Measurements from ENCODE around the gene ARHGAP4. TPM values are rescaled to one million over a fixed set of nuclear protein-coding genes. Genes with fewer than 3 reads are reported as not detected.

Gene ARHGAP4
- total and polyA plus RNA-seq, 10 of the 15 experiments (the other 5 are each of a cell fraction or from before 2014, with no cell fraction given): 0.71 to 120 (median 44.3) TPM

DNA sequence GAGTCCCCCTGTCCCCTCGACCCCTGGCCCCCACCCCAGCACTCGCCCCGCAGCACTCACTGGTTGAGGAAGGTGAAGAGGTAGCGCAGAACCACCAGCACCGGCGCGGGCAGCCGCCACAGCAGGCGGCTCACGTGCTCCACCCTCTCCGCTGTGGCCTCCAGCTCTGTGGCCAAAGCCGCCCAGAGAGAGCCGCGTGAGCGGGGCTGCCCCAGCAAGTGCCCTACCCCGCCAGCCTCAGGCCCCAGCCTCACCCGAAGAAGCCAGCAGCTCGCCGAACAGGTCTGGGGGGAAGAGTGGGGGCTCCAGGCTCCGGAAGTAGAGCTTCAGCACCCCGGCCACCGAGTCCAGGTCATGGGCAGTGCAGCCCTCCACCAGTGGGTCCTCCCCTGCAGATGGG, 15.6 kb downstream of the ARHGAP4 start:
- SMC1A ChIA-PET (ENCODE audit: uncharacterized antibody, unreplicated experiment): interaction anchor here (0.8 kb wide), 1 partner anchor 14 kb away, joined by 3 read pairs; no protein-coding TSS in a partner anchor
- POLR2A ChIA-PET: interaction anchor here (1.3 kb wide), 1 partner anchor 15 kb away, joined by 3 read pairs; no protein-coding TSS in a partner anchor
- H3K79me2 ChIP-seq (ENCODE audit: control insufficient read depth, insufficient read depth, low read length): no peaks in the 10 kb centered on the region
- no peak overlapping the region for H3K27ac ChIP-seq (ENCODE audit: control insufficient read depth, insufficient read depth)
- H3K4me3 ChIP-seq: no peak overlapping the region
- BruUV-seq (replicated peaks): no TSS peak
- no peak for ATAC-seq
- H3K4me2 ChIP-seq (ENCODE audit: control insufficient read depth, insufficient read depth): no peak overlapping the region
- H3K36me3 ChIP-seq (ENCODE audit: control insufficient read depth in 2 of 2, insufficient read depth in 2 of 2, low read length in 1 of 2): no peaks in the 10 kb centered on the region; a peak in 2 of 4 replicates
- RAD21 ChIA-PET (ENCODE audit: unreplicated experiment): no interaction called here
- TF ChIP-seq STAT1 (conservative IDR thresholded peaks at IDR 0.05): no peak
- TF ChIP-seq STAT3 (IDR thresholded peaks at IDR 0.05; ENCODE audit: low read depth, low read length): no peak
- TF ChIP-seq FOS (IDR thresholded peaks at IDR 0.05; ENCODE audit: borderline replicate concordance, extremely low read depth, insufficient read length): no peak
- TF ChIP-seq BACH1 (IDR thresholded peaks at IDR 0.05; ENCODE audit: borderline replicate concordance): no peak
- TF ChIP-seq ZNF622 (IDR thresholded peaks at IDR 0.05): no peak
- no peak for TF ChIP-seq NRF1 (conservative IDR thresholded peaks at IDR 0.05; ENCODE audit: low read depth, low read length)
- no peak for TF ChIP-seq YY1 (IDR thresholded peaks at IDR 0.05; ENCODE audit: low read depth, low read length)
- no peak for TF ChIP-seq RFX5 (IDR thresholded peaks at IDR 0.05; ENCODE audit: low read depth, low read length)
- no peak for TF ChIP-seq MYC (IDR thresholded peaks at IDR 0.05; ENCODE audit: insufficient read depth, insufficient read length, insufficient replicate concordance, low read length, severe bottlenecking)
- TF ChIP-seq BHLHE40 (IDR thresholded peaks at IDR 0.05; ENCODE audit: borderline replicate concordance in 1 of 2, low read depth in 2 of 2, low read length in 1 of 2): no peak
- no peak for TF ChIP-seq ZBED1 (IDR thresholded peaks at IDR 0.05; ENCODE audit: borderline replicate concordance)
- TF ChIP-seq YBX1 (IDR thresholded peaks at IDR 0.05): no peak
- no peak for TF ChIP-seq NFXL1 (IDR thresholded peaks at IDR 0.05; ENCODE audit: borderline replicate concordance)
- no peak for TF ChIP-seq HDGF (IDR thresholded peaks at IDR 0.05)
- TF ChIP-seq NFYB (IDR thresholded peaks at IDR 0.05; ENCODE audit: insufficient read depth, low read depth, low read length): no peak
- TF ChIP-seq ZNF274 (IDR thresholded peaks at IDR 0.05; ENCODE audit: insufficient read depth, insufficient read length): no peak
- in situ Hi-C loops (cut with MboI): no loop called here
- no peak for DNase-seq (ENCODE audit: low read depth, low spot score)
- no peaks in the 10 kb centered on the region for H3K4me1 ChIP-seq (ENCODE audit: control insufficient read depth, insufficient read depth, low read length)
- intact Hi-C loops (cut with micrococcal nuclease; ENCODE audit: unreplicated experiment): no loop called here
- no peak overlapping the region for H2AFZ ChIP-seq (ENCODE audit: control insufficient read depth, low read depth, low read length)
- CTCF ChIA-PET: interaction anchor here (0.6 to 1.8 kb wide), 4 partner anchors 12 to 37 kb away, joined by 3 to 7 read pairs (median 4); no protein-coding TSS in a partner anchor
- no peaks in the 10 kb centered on the region for H3K9me3 ChIP-seq (replicated peaks; ENCODE audit: control insufficient read depth, insufficient read depth, low read length)
- H4K20me1 ChIP-seq (ENCODE audit: control insufficient read depth, insufficient read depth): no peaks in the 10 kb centered on the region
- 92% methylated on average over 12 of the region's 22 CpGs for WGBS (ENCODE audit: insufficient coverage, insufficient replicate concordance, low lambda C conversion rate, missing lambda C conversion rate)
- no peak for FAIRE-seq
- H3K9ac ChIP-seq (ENCODE audit: control insufficient read depth, insufficient read depth, low read length): no peak overlapping the region
- no peaks in the 10 kb centered on the region for H3K27me3 ChIP-seq (replicated peaks in 1 of 2; ENCODE audit: control insufficient read depth in 2 of 2, insufficient read depth in 2 of 2, low read length in 1 of 2)

All from GM12878 (cell line).